CD4-positive, alpha-beta T cell treated with Interleukin-21 for 1 hour (primary cell): Measurements from ENCODE around the gene AKAP13.

ENCODE experiments used
- DNase-seq: peaks from one replicate; pipeline ENCODE4 v3.0.0-alpha.2; 2020

Gene AKAP13

DNA sequence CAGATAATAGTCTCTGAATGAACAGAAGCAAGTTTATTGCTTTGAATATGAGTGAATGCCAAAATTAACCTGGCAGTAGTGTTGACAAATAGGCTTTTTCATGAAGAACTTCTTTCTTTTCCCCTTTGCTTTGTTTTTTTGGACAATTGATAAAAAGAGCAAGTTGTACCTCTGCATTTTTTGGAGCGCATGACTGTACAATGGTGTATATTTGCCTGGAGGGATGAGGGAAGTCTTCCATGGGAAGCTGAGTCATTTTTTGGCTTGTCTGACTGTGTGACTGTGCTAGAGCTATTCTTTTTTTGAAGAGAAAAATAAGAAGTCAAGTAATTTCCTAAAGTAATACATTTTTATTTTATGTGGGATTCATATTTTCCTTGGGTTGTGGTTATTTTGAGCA is 227.4 kb downstream of the AKAP13 start:
- DNase-seq = no peak

GRCh38 chr15:85609492-85609891 is 229.1 kb downstream of the AKAP13 start:
- no peak for DNase-seq

DNA sequence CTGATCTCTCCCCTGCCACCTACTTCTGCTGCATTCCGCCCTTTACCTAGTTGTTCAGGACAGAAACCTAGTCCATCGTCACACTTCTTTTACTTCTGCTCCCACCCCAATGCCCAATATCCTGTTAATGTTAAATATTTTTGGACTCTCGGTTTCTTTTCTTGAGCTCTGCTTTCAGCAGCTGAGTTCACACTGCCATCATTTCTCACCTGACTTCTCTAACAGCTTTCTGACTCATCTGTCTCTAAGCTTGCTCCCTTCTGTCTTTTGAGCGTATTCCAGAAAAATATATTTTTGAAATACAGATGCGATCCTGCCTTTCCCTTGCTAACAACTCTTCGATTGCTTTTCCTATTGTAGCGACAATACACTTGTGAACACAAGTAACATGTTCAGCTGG is 231.0 kb downstream of the AKAP13 start:
- DNase-seq = no peak

DNA sequence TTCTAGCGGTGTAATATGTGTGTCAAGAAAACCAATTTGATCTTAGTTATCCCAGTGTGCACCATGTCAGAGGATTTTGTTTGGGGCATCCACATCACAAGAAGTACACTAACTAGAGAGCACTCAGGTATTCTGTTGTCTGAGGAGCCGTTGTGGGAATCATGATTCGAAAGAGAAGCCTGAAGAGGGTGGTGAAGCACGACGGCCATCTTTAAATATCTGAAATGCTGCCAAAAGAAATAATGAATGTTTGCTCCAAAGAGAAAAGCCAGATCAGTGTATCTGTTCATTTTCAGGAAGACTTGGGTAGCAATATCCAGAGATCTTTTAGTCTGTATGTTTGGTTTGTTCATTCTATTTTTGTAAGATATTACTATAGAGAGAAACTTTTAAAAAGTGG is 233.7 kb downstream of the AKAP13 start:
- no peak for DNase-seq

- peak; percentile 64 for DNase-seq
These were observed 235.5 kb downstream of the AKAP13 start for GRCh38 chr15:85615930-85616329.

- no peak for DNase-seq
These were observed 236.2 kb downstream of the AKAP13 start for GRCh38 chr15:85616549-85617110.

GRCh38 chr15:85618228-85618505 is 237.8 kb downstream of the AKAP13 start:
- no peak for DNase-seq

GRCh38 chr15:85618956-85619491 is 238.6 kb downstream of the AKAP13 start:
- peak; percentile 71 for DNase-seq

DNA sequence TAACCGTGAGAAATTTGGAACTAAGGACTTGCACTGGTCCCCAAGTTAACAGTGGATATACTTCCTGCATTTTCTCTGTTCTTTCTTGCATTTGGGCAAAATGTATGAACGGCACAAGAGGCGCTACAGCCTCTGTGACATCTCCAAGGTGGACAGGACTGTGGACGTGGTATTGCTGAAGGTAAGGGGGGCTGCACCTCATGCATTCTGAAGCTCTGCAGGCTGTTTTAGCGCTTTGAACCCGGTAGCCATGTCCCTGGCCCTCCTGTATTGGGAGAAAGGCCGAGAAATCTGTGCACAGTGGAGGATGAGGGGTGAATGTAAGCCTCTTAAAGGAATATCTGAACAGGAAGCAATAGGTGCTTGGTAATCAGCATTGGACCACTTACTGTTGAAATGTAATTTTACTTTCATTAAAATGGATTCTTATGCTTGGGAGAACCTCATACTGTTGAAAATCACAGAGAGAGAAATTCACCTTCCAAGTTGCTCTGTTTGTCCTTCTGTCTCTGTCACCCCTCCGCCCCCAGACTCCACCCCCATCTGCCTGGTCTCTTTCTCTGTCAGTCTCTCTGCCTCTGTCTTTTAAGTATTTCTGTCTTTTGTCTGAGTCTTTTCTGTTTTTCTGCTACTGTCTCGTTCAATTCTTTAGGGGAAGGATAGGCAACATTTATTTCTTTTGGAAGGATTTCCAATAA is 239.7 kb downstream of the AKAP13 start:
- no peak for DNase-seq

- peak; percentile 50 for DNase-seq
These were observed 240.3 kb downstream of the AKAP13 start for GRCh38 chr15:85620690-85621049.

- peak; percentile 29 for DNase-seq
These were observed 240.7 kb downstream of the AKAP13 start for GRCh38 chr15:85621094-85621493.

DNA sequence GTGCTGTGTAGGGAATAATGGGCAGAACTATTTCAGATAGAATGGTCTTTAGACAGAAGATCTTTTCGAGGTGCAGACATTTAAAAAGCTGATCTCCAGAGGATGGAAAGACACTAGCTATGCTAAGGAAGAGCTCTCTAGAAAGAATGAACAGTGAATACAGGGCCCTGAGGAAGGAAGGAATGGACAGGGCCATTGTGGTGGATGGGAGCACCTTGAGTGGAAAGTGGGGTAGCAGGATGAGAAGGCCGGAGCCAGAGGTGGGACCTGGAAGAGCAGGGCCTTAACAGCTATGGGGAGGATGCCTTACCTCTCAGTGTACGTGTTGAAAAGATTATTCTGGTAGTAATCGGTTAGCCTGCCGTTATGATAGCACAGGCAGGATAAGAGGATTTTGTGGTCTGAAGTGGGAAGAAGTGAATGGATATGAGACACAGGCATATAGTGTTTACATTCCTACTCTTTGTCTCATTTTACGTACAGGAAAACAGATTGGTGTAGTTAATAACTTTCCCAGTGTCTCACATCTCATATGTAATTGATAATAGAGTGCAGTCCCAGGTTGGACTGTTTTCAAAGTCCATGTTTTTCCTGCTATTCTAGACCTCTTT is 241.9 kb downstream of the AKAP13 start:
- DNase-seq = no peak

- no peak for DNase-seq
These were observed 243.1 kb downstream of the AKAP13 start for GRCh38 chr15:85623315-85624049.

DNA sequence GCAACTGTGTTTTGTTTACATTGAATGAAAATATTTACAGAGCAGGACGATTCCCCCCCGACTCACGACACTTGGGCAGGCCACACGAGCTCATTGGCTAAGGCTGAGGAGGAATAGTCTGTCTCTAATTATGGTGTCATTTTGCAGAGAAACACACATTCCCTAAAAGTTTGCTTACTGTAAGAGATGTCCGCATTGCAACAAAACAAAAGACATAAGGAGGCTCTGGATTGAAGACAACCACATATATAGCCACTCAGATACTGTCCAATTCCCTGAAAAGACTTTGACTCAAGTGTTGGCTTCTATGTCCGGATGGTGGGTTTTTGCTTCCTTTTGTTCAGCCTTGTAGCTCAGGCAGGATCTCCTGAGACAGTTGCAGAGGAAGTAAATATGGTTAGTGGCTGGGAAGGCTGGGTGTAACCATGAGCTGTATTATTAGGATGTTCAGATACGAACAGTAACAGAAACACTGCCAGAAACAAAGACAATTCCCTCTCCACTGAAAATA is 243.9 kb downstream of the AKAP13 start:
- DNase-seq = peak; percentile 35

GRCh38 chr15:85625166-85625830 is 244.9 kb downstream of the AKAP13 start:
- DNase-seq = peak; percentile 49

- peak; percentile 73 for DNase-seq
These were observed 245.5 kb downstream of the AKAP13 start for GRCh38 chr15:85625856-85626255.

DNA sequence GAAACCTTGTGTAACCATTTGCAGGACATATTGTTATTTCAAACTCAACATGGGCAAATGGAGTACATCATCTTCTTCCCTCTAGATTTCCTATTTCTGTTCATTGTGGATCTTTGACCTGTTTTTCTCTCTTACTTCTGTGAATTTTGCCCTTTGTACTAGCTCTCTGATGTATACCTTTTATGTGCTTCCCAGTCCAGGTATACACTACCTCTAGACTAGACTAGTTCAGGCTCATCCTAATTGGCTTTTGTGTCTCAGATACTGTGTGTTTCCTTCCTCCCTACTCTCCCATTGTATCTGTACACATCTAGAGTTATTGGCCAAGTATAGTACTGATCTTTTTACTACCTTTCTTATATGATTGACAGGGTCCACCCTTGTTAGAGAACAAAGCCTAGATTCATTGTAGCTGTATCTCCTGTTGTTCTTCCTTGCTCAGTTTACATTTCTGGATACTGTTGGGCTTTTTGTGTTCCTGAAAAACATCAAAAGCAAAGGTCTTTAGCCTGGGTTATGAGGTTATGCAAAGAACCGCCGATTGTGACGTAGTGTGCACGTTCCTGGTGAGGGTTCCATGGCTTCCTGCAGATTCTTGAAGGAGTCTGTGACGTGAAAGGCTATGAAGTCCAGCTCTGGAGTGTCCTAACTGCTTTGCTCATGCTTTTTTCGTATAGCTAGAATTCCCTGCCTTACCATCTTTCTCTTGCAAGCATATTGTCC is 247.0 kb downstream of the AKAP13 start:
- DNase-seq = no peak

- DNase-seq = no peak
These were observed 249.9 kb downstream of the AKAP13 start for GRCh38 chr15:85630311-85630710.

DNA sequence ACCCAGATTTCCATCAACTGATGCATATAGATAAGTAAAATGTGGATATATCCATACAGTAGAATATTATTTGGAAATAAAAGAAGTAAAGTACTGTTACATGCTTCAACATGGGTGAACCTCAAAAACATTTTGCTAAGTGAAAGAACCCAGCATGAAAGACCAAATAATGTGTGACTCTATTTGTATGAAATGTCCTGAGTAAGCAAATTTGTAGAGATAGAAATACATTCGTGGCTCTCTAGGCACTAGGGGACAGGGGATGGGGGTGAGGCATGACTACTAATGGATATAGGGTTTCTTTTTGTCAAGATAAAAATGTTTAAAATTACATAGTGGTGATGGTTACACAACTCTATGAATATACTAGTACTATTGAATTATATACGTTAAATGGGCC is 250.6 kb downstream of the AKAP13 start:
- no peak for DNase-seq

DNA sequence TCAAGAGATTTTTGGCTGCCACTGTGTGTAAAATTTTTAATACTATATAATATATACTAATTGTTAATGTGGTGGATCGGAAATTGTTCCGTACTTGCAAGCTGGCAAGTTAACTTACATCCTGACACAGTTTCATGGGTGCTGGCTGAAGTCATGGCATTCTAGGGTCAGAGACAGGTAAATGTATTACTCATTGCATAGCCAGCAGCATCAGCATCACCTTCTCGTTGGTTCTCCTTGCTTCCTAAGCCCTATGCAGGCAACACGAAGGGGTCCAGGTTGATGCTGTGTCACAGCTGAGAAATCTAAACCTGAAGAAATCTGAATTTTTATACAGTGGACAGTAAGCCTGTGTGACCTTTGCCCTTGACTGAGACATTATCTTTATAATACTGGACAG is 251.6 kb downstream of the AKAP13 start:
- no peak for DNase-seq

GRCh38 chr15:85633859-85634258 is 253.5 kb downstream of the AKAP13 start:
- DNase-seq = no peak

DNA sequence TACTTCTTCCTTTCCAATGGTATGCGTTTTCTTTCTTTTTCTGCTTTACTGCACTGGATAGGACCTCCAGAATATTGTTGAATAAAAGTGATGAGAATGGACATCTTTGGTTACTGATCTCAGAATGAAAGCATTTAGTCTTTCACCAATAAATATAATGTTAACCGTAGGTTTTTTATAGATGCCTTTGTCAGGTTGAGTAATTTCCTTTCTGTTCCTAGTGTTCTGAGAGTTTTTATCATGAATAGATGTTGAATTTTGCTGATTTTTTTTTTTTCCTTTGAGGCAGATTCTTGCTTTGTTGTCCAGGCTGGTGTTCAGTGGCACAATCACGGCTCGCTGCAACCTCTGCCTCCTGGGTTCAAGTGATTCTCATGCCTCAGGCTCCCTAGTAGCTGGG is 255.9 kb downstream of the AKAP13 start:
- no peak for DNase-seq
